HG02763 (cell line): ENCODE results near the gene GLE1.

ENCODE experiments used
- ATAC-seq: cut with Tn5 transposase; IDR thresholded peaks from one replicate; pipeline ENCODE4 v1.9.1; 2021; ENCODE audit warnings: mild to moderate bottlenecking, moderate library complexity; ENCODE audit not compliant: unreplicated experiment

The GLE1 gene, protein sequence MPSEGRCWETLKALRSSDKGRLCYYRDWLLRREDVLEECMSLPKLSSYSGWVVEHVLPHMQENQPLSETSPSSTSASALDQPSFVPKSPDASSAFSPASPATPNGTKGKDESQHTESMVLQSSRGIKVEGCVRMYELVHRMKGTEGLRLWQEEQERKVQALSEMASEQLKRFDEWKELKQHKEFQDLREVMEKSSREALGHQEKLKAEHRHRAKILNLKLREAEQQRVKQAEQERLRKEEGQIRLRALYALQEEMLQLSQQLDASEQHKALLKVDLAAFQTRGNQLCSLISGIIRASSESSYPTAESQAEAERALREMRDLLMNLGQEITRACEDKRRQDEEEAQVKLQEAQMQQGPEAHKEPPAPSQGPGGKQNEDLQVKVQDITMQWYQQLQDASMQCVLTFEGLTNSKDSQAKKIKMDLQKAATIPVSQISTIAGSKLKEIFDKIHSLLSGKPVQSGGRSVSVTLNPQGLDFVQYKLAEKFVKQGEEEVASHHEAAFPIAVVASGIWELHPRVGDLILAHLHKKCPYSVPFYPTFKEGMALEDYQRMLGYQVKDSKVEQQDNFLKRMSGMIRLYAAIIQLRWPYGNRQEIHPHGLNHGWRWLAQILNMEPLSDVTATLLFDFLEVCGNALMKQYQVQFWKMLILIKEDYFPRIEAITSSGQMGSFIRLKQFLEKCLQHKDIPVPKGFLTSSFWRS

DNA sequence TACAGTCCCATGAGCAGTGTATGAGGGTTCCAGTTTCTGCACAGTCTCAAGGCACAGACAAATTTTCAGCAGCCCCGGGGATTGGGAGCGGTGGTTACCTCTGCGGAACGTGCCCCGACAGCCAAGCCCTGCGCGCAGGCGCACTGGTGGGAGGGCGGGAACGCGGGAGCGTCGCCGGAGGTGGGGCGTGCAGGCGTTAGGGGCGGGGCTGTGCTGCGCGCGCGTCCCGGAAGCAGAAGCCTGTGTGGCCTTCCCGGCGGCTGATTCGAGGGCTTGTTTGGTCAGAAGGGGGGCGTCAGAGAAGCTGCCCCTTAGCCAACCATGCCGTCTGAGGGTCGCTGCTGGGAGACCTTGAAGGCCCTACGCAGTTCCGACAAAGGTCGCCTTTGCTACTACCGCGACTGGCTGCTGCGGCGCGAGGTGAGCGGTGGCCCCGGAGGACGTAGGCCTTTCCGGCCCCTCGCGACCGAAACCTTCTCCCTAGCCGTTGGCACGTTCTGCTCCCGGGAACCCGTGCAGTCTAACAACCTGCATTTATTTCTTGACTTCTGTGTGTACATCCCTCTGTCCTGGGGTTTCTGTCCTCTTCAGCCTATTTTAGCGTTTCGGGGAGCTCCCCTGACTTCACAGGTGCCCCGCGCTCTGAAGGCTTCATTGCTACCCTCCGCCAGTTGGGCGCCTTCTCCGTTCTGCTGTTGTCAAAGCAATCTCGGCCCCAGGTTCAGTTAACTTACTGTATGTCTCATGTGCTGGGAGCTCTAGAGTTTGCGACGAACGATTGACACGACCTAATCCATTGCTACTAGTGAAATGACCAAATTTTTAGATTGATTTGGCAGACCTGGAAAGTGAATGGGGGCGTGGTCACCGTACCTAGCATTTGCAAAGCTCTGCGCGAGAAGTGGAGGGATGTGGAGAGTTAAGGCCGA is at the start of gene GLE1:
Gene GLE1, plus strand, starts transcription at position 235 of the 929 bp plus-strand sequence. Its CDS starts 87 bp downstream, at position 322.
- ATAC-seq, result peak; percentile 83

DNA sequence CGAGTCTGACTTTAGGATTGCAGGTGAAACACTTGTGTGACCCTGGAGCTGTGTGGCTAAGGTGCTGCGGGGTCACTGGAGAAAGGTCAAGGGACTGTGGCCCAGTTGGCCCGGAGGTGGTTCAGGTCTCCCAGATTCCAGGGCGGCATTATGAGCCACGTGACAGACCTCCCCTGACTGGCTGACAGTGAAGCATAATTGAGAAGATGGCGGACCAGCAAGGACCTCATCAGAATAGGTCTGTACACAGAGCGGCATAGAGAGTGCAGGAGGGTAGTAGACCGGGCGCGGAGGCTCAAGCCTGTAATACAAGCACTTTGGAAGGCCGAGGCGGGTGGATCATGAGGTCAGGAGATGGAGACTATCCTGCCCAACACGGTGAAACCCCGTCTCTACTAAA is 49.5 kb upstream of the GLE1 start:
- no peak for ATAC-seq

DNA sequence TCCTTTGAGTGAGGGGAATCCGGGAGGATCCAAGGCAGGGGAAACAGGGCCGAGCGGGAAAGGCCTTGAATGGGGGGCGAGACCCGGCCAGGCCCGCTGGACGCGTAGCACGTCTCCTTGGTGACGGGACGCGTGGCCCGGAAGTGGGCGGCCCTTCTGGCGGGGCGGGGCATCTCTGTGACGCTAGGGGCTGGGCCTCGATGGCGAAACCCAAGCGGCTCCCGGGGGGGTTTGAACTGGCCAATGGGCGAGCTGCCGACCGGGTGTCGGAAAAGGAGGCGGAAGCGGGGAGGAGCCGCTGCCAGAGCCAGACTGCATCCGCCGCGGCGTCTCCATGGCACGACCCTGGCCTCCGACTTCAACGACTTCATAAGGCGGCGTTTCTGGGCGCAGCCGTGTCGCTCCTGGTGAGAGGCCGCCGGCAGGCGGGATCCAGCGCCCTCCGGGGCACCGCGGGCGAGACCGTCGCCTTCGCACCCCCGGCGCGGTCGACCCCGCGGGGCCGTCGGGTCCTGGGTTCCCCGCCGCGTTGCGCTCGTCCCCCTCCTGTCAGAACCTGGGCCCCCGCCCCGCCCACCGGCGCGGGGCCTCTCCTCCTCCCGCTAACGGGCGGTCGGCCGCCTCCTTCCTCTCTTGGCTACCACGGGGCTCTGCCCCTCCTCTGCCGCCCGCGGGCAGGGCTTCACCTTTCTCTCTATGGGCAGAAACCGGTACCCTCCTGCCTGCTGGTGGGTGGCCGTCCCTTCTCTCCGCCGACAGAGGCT is 48.5 kb upstream of the GLE1 start, which contains the start of gene ODF2:
Gene ODF2, plus strand, starts transcription at position 158 of the 764 bp plus-strand sequence. Its CDS starts 86 bp downstream, at position 244.
- ATAC-seq, result peak; percentile 91

DNA sequence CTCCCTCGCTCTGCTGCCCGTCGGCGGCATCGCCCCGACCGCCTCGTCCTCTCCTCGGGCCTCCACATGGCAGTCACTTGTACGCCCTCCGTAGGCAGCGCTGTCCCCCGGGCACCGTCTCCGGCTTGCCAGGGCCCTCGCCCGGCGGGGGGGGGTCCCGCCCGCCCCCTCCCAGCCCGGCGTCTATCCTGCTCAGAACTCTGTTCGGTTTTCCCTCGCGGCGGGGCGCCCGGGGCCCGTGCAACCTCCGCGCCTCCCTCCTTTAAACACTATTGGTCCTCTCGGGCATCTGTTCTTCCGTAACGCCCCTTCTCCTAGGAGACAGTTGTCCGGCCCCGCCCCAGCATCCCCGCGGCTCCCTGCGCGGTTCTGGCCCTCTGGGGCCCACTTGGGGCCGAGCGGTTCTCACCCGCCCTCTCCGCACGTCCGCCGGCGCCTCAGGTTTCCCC is 47.9 kb upstream of the GLE1 start:
- ATAC-seq, result peak; percentile 41

DNA sequence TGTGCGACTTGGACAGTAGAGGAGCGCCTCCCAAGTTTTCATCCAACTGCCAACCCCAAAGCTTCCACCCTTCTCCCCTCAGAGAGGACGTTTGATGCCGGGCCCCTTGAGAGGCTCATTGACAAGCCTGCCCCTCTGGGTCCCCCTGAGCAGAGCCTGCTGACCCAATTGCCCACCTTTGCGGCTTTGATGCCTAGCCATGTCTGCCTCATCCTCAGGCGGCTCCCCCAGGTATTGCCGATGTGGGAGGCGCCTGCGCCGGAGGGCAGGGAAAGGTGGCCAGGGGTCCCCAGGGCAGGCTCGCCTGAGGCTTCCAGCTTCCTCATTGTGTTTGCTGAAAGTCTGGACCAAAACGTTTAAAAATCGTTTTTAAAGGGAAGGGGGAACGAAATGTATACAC is 47.3 kb upstream of the GLE1 start:
- ATAC-seq, result no peak

DNA sequence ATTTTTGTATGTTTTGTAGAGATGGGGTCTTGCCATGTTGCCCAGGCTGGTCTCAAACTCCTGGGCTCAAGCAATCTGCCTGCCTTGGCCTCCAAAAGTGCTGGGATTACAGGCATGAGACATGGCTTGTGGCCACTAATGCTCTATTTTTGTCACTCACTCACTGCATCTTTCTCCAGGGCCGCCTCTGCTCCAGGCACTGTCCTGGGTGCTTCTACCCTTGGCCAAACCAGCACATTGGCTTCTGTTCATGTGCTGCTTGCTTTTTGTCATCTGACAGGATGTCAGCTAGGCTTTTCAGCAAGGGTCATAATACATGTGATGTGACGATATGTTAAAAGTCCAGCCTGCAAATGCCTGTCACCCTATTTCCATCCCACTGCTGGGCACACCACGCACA is 45.5 kb upstream of the GLE1 start:
- no peak for ATAC-seq

DNA sequence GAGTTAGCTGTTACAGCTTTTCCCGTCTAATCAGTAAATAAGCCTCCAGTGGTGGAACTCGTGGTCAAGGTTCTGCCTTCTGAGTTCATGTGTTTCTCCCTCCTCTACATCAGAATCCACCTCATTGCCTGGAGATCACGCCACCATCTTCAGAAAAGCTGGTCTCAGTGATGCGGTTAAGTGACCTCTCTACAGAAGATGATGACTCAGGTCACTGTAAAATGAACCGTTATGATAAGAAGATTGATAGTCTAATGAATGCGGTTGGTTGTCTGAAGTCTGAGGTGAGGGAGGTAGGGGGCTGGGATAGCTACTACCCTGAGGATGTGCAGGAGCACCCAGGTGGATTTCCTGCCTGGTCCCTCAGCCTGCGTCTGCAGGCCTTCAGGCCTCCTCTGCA is 35.4 kb upstream of the GLE1 start:
- ATAC-seq, result no peak

DNA sequence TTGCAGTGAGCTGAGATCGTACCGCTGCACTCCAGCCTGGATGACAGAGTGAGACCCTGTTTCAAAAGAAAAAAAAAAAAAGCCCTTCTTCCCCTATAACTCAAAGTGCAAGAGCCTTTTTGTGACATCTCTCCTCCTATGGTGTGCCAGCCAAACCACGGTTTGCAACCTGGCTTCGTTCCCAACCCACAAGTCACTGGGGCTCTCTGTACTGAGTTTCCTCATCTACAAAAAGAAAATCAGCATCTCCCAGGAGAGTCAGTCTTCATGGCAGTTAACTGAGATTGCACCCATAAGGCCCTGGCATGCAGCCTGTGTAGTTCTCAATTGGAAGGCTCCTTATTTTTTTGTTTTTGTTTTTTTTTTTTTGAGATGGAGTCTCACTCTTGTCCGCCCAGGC is 34.0 kb upstream of the GLE1 start:
- ATAC-seq, result no peak

DNA sequence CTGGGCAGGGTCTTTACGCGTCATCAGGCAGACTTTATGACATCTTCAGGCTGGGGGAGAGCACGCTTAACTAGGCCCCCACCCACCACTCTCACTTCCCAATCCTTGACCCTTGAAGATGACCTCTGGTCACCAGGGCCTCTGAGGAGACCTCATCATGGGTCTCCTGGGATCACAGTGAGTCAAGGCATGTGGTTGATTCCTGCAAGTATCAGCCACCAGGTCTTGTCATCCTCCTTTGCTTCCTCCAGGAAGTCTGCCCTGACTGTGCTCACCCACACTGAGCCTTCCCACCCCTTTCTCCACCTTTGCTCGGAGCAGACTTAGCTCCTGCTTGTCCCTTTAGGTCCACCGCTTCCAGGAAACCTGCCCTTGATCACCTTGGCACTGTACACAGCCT is 31.4 kb upstream of the GLE1 start:
- no peak for ATAC-seq

DNA sequence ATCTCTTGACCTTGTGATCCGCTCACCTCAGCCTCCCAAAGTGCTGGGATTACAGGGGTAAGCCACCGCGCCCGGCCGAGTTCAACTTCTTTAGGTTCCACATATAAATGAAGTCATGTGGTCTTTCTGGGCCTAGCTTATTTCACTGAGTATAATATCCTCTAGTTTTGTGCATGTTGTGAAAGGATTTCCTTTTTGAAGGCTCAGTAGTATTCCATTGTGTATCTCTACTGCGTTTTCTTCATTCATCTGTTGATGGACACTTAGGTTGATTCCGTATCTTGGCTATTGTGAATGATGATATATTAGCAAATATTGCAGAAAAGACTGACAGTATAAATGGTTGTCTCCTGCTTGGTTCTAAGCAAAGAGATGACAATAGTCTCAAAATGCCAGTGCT is 28.7 kb upstream of the GLE1 start:
- no peak for ATAC-seq

DNA sequence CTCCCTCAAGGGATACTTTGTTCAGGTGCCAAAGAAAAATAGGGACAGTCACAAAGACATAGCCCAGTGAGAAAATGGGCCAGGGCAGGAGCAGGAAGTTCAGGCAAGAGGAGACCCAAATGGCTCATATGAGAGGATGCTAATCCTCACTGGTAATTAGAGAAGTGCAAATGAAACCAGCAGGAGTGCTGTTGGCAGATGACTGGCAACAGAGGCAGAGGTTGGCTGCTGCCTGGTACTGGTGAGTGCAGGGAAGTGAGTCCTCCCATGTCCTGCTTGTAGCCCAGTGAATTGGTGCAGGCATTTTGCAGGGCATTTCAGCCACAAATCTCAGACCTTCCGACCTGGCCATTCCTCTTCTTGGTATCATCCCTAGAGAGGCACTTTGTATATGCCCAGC is 25.3 kb upstream of the GLE1 start:
- no peak for ATAC-seq

DNA sequence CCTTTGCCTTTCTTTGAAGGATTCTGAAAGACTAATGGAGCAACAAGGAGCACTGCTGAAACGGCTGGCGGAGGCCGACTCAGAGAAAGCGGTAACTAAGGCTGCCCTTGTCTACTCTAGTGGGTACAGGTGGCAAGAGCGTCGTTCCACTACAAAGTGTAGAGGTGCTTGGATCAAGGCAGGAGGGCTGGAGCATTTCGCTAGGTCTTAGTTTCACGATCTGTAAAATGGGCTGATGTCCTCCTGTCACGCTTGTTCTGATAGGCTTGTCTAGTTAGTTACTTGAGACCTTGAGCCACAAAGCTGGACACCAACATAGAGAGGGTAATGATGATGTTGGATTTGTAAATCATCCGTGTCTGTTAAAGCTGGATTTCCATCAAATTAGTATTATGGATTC is 23.0 kb upstream of the GLE1 start:
- ATAC-seq, result no peak

DNA sequence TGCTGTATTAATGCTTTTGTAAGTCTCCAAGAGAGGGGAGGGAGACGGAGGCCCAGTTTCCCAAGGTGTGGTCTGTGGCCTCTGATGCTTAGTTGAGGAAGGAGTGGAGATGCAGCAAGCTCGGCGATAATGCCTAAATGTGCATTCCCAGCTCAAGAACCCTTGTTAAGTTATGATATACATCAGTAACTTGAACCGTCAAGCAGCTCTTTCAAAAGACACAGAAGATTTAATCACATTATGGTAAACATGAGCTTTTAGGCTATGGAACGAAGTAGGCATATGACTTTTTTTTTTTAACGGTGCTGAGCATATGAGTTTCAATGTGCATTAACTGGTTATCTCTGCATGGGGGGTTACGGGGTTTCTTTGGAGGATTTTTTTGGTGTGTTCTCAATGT is 22.3 kb upstream of the GLE1 start:
- no peak for ATAC-seq

DNA sequence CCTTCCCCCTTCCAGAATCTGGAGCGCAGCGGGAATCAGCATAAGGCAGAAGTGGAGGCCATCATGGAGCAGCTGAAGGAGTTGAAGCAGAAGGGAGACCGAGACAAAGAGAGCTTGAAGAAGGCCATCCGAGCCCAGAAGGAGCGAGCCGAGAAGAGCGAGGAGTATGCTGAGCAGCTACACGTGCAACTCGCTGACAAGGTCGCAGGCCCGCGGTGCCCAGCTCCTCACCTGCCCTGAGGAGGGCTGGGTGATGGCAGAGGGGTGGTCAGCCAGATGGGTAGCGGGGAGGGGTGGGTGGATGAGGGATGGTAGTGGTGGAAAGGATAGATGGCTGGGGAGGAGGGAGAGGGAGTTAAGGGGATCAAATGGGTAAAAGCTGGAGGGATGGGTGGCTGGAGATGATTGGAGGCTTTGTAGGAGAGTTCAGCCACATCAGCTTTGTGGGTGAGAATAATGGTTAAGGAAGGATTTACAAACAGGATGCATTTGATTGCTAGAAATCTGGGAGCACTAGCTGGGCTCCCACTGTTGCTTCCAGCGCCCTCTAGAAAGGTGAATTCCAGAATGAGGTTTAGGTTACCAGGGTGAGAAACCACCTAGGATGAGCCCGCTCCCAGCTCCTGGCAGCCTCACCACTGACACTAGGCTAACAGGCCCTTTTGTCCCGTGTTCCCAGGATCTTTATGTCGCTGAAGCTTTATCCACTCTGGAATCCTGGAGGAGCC is 19.7 kb upstream of the GLE1 start:
- ATAC-seq, result no peak

DNA sequence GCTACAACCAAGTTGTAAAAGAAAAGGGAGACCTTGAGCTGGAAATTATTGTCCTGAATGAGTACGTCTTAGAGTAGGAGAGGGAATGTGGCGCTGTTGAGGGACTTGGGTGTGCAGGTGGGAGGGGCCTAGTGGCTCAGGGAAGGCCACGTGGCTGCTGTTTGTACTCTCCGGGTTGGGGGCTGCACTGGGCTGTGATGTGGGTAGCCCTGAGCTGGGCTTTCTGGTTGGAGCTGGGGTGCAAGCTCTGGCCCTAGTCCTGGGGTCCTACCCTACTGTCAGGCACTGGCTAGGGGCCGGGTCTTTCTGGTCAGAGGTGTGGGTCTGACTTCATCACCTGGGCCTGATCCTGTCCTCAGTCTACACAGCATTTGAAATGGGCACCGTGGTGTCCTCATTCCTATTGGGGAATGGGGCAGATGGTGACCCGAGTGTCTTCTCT is 19.1 kb upstream of the GLE1 start:
- ATAC-seq, result no peak

DNA sequence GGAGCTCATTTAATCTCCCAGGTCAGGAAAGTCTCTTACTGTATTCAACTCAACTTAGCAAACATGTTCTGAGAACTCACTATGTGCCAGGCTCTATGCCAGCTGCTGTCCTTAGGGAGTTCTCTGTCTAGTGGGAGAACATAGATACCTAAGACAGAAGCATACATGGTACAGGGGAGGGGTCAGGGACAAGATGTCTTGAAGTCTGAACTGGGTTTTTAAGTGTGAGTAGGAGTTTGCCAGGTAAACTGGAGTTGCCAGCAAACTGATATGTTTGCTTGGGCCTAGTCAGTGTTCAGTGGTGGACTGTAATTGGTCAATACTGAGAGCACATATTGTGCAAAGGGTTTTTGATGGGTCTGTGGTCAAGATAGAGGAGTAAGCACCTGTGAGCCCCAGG is 18.3 kb upstream of the GLE1 start:
- ATAC-seq, result no peak

DNA sequence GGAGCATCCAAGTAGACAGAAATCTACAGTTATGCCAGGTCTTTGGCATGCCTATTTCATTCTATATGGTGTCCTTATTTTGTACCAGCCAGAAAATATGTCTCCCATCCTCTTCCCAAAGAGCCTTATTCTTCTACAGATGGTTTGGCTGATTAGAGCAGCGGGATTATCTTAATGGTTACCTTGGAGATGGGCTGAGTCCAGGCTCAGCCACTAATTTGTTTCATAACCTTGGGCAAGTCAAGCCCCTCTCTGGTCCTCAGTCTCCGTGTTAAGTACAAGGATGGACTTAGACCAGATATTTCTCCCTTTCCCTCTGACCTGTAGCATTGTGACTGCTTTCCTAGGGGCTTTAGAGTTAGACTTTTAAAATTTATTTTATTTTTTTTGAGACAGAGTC is 11.1 kb upstream of the GLE1 start:
- ATAC-seq, result no peak

DNA sequence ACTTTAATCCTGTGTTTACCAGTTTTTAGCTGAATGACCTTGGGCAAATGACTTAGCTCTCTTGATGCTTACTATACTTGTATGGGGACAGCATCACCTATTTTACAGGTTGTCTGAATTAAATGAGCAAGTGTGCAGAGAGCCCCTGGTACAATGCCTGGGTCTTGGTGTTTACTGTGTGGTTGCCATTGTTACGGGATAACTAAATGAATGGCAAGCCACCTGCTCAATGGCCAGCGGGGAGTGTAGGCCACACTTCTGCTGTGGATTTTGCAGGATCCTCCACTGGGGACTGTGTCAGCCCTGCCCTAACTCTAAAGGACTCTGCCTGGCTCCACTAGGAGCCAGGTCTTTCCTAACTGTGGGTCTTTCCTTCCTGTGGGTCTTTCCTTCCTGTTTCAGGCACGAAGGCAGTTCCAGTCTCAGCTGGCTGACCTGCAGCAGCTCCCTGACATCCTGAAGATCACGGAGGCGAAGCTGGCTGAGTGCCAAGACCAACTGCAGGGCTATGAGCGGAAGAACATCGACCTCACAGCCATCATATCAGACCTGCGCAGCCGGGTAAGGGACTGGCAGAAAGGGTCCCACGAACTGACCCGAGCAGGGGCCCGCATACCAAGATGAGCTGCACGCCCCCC is 10.3 kb upstream of the GLE1 start:
- ATAC-seq, result no peak

DNA sequence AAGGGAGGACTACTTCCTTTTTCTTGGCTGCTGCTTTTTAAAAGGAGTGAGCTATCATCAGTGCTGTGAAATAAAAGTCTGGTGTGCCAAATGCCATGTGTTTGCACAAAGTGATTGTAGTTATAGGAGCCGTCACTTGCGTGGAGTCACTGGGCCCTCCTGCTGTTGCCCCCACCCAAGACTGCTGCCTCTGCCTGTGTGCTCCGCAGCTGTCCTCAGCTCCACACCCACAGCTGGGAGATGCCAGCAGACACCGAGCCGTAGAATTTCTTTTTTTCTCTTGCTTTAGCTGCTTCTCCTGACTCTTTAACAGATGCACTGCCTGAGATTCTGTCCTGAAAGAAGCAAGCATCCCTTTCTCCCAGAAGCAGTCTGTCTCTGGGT is 9.8 kb upstream of the GLE1 start:
- no peak for ATAC-seq
